Measurements from ENCODE around the gene ZMIZ1.
A peak's percentile ranks its signal among the peaks of the same experiment; 100 is the strongest.

ZMIZ1 gene

GRCh38 chr10:79178614-79179163, 109.9 kb downstream of the ZMIZ1 start:
- no peak overlapping the region for H3K4me3 ChIP-seq (ENCODE audit: low read depth, low read length)
- H3K27ac ChIP-seq = peak overlapping the region; percentile 72
- in situ Hi-C loops (cut with HindIII; ENCODE audit: low pct_ligation_motif_present, low sequenced_read_pairs) = no loop called here
- no peaks in the 10 kb centered on the region for H3K36me3 ChIP-seq (replicated peaks)
- no peaks in the 10 kb centered on the region for H3K27me3 ChIP-seq (replicated peaks)
- DNase-seq = peak; percentile 77
- TF ChIP-seq, protein P1, sequence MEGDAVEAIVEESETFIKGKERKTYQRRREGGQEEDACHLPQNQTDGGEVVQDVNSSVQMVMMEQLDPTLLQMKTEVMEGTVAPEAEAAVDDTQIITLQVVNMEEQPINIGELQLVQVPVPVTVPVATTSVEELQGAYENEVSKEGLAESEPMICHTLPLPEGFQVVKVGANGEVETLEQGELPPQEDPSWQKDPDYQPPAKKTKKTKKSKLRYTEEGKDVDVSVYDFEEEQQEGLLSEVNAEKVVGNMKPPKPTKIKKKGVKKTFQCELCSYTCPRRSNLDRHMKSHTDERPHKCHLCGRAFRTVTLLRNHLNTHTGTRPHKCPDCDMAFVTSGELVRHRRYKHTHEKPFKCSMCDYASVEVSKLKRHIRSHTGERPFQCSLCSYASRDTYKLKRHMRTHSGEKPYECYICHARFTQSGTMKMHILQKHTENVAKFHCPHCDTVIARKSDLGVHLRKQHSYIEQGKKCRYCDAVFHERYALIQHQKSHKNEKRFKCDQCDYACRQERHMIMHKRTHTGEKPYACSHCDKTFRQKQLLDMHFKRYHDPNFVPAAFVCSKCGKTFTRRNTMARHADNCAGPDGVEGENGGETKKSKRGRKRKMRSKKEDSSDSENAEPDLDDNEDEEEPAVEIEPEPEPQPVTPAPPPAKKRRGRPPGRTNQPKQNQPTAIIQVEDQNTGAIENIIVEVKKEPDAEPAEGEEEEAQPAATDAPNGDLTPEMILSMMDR (IDR thresholded peaks at IDR 0.05; ENCODE audit: low read depth, low read length, missing control alignments) = no peak

GRCh38 chr10:79179164-79179956, 110.6 kb downstream of the ZMIZ1 start:
- Histone ChIP-seq H3K4me3 (ENCODE audit: low read depth, low read length) (no peak overlapping the region), H3K36me3 (replicated peaks) (no peaks in the 10 kb centered on the region), H3K27ac (peak overlapping the region; percentile 72), H3K27me3 (replicated peaks) (no peaks in the 10 kb centered on the region)
- no peak for DNase-seq
- TF ChIP-seq, protein P1 (IDR thresholded peaks at IDR 0.05; ENCODE audit: low read depth, low read length, missing control alignments) = peak; percentile 19
- in situ Hi-C loops (cut with HindIII; ENCODE audit: low pct_ligation_motif_present, low sequenced_read_pairs) = no loop called here

- TF ChIP-seq, protein P1 (IDR thresholded peaks at IDR 0.05; ENCODE audit: low read depth, low read length, missing control alignments) = no peak
- in situ Hi-C loops (cut with HindIII; ENCODE audit: low pct_ligation_motif_present, low sequenced_read_pairs) = no loop called here
These were observed 111.2 kb downstream of the ZMIZ1 start for GRCh38 chr10:79179957-79180309.

DNA sequence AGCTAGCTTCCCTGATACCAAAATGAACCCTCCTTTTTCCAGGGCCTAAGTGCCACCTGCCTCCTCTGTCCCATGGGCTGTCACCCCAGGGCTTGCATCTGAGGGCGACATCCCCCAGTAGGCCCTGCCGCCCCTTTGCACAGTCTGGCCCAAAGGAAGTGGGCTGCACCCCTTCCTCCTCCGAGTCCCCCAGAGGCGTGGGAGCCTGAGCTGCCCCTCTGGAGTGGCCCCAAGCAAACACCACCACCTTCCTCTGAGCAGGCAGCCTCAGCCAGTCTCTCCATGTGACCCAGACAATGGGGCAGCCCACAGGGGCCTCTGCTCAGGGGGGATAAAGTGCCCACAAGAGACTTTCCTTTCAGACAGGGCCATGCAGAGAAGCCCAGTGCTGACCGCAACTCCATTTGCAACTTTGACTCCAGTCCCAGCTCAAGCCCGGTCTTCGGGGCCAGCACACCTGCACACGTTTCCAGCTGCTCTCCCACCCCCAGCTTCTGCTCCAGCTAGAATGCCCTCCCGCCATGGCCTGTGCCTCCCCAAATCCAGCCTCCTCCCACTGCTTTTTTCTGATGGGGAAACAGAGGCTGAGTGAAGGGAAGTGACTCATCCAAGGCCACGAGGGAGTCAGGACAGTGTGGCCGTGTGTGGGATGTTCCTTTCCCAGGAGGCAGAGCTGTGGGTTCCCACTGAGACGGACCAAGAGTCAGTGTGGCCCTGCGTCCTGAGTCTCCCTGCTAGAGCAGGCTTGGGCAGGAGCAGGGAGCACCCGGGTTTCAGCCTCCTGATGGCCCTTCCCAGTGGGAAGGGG, 111.9 kb downstream of the ZMIZ1 start:
- in situ Hi-C loops (cut with HindIII; ENCODE audit: low pct_ligation_motif_present, low sequenced_read_pairs) = no loop called here
- H3K27ac ChIP-seq = no peak overlapping the region
- TF ChIP-seq, protein P1 (IDR thresholded peaks at IDR 0.05; ENCODE audit: low read depth, low read length, missing control alignments) = no peak
- DNase-seq = no peak
- no peaks in the 10 kb centered on the region for H3K27me3 ChIP-seq (replicated peaks)
- H3K4me3 ChIP-seq (ENCODE audit: low read depth, low read length) = no peak overlapping the region
- H3K36me3 ChIP-seq (replicated peaks) = no peaks in the 10 kb centered on the region

More at GRCh38 chr10:79179957-79180309, 111.2 kb downstream of the ZMIZ1 start:
- H3K27ac ChIP-seq = no peak overlapping the region
- H3K36me3 ChIP-seq (replicated peaks) = no peaks in the 10 kb centered on the region
- H3K27me3 ChIP-seq (replicated peaks) = no peaks in the 10 kb centered on the region
- DNase-seq = no peak
- H3K4me3 ChIP-seq (ENCODE audit: low read depth, low read length) = no peak overlapping the region

DNA sequence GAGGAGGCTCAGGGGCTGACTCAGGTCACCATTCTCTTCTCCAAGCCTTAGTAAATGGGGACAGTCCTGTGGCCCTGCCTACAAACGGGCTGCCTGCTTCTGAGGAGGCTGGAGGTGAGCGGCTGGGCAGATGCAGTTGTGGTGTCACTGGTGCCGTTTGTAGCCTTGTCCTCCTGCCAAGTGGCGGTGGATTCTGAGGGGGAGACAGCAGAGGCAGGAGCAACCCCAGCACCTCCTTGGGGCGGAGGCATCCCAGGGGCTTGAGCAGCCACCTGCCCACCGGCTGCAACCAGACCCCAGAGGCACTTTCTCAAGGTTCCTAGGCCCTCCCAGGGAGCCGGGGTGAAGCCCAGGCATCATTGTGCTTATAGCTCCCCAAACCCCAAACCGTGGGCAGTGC, 112.5 kb downstream of the ZMIZ1 start:
- Histone ChIP-seq H3K4me3 (ENCODE audit: low read depth, low read length) (no peak overlapping the region), H3K36me3 (replicated peaks) (no peaks in the 10 kb centered on the region), H3K27ac (no peak overlapping the region), H3K27me3 (replicated peaks) (no peaks in the 10 kb centered on the region)
- no peak for DNase-seq
- TF ChIP-seq, protein P1 (IDR thresholded peaks at IDR 0.05; ENCODE audit: low read depth, low read length, missing control alignments) = no peak
- in situ Hi-C loops (cut with HindIII; ENCODE audit: low pct_ligation_motif_present, low sequenced_read_pairs) = no loop called here

All from brain microvascular endothelial cell (primary cell).